HEK293 (cell line): ENCODE data around the gene RAD21L1.

Experiments
- CTCF ChIA-PET: fragments of 350-600 bp; formaldehyde crosslinking; extraction: SDS; loops from one replicate; lab custom pipeline; 2021; ENCODE audit warnings: antibody characterized with exemption; lab: Yijun Ruan, JAX
- POLR2A ChIA-PET: fragments of 300-600 bp; formaldehyde crosslinking; extraction: SDS; loops from one replicate; lab custom pipeline; 2020; ENCODE audit warnings: antibody characterized with exemption, inconsistent platforms; lab: Yijun Ruan, JAX
- H3K27ac ChIP-seq: fragments of 200-500 bp; sonication (Bioruptor generic); 2 replicates; pipeline ENCODE4 v1.5.1; 2014; ENCODE audit warnings: low read depth, low read length, control low read depth, inconsistent platforms; ENCODE audit errors: extremely low read depth
- H3K36me3 ChIP-seq, 2 experiments: fragments of 200-500 bp in 1 of 2; sonication (Bioruptor generic) in 1 of 2; 1 replicate in 1 of 2; 2 replicates in 1 of 2; pipeline ENCODE4 v1.5.1; 2014 to 2017; ENCODE audit warnings: inconsistent platforms in 2 of 2, low read length in 2 of 2; ENCODE audit not compliant: control insufficient read depth in 2 of 2, insufficient read depth in 1 of 2
- H3K4me1 ChIP-seq: fragments of 200-500 bp; sonication (Bioruptor generic); 2 replicates; pipeline ENCODE4 v1.5.1; 2014; ENCODE audit warnings: mild to moderate bottlenecking, low read length, inconsistent platforms; ENCODE audit not compliant: control insufficient read depth, insufficient read depth
- H3K4me3 ChIP-seq: 2 replicates; pipeline ENCODE4 v1.5.1; 2011; ENCODE audit warnings: low read depth, mild to moderate bottlenecking, control low read depth, low read length, moderate library complexity
- H3K9me3 ChIP-seq: fragments of 200-500 bp; sonication (Bioruptor generic); 2 replicates; pipeline ENCODE4 v1.5.1; 2014; ENCODE audit warnings: low read depth, low read length, inconsistent platforms; ENCODE audit not compliant: control insufficient read depth, insufficient read depth
- BCL11A ChIP-seq: fragments of 450-650 bp; formaldehyde crosslinking; IDR thresholded peaks from 2 replicates; pipeline ENCODE4 v1.5.1; 2016; ENCODE audit warnings: low read depth, missing biosample characterization, missing genetic modification characterization
- GLI4 ChIP-seq: fragments of 450-650 bp; formaldehyde crosslinking; IDR thresholded peaks from 2 replicates; pipeline ENCODE4 v1.5.1; 2016; ENCODE audit warnings: missing biosample characterization, missing genetic modification characterization
- MEIS1 ChIP-seq: sonication (generic); formaldehyde crosslinking; IDR thresholded peaks from 2 replicates; pipeline ENCODE4 v1.8.1; 2022; ENCODE audit warnings: missing genetic modification reagents, mild to moderate bottlenecking, borderline replicate concordance
- PRDM1 ChIP-seq: fragments of 450-650 bp; formaldehyde crosslinking; IDR thresholded peaks from 2 replicates; pipeline ENCODE4; 2016; ENCODE audit warnings: missing biosample characterization, missing genetic modification characterization
- ZBTB7A ChIP-seq: fragments of 450-650 bp; formaldehyde crosslinking; IDR thresholded peaks from 2 replicates; pipeline ENCODE4 v1.5.1; 2016; ENCODE audit warnings: low read depth, missing biosample characterization, missing genetic modification characterization
- ZFP37 ChIP-seq: fragments of 450-650 bp; formaldehyde crosslinking; IDR thresholded peaks from 2 replicates; pipeline ENCODE4 v1.5.1; 2016; ENCODE audit warnings: missing biosample characterization, missing genetic modification characterization
- ZNF114 ChIP-seq: fragments of 450-650 bp; formaldehyde crosslinking; IDR thresholded peaks from 2 replicates; pipeline ENCODE4 v1.5.0; 2017; ENCODE audit warnings: missing biosample characterization, missing genetic modification characterization
- ZNF18 ChIP-seq: fragments of 450-650 bp; formaldehyde crosslinking; IDR thresholded peaks from 2 replicates; pipeline ENCODE4 v1.5.1; 2016; ENCODE audit warnings: missing biosample characterization, missing genetic modification characterization
- ZNF221 ChIP-seq: fragments of 450-650 bp; formaldehyde crosslinking; IDR thresholded peaks from 2 replicates; pipeline ENCODE4 v1.5.1; 2017; ENCODE audit warnings: missing biosample characterization, missing genetic modification characterization, borderline replicate concordance
- ZNF302 ChIP-seq: fragments of 450-650 bp; formaldehyde crosslinking; IDR thresholded peaks from 2 replicates; pipeline ENCODE4 v1.5.1; 2016; ENCODE audit warnings: missing biosample characterization, missing genetic modification characterization, low read depth
- ZNF37A ChIP-seq: fragments of 450-650 bp; IDR thresholded peaks from 2 replicates; pipeline ENCODE4 v1.5.1; 2018; ENCODE audit warnings: missing biosample characterization, missing genetic modification characterization
- ZNF544 ChIP-seq: fragments of 450-650 bp; formaldehyde crosslinking; IDR thresholded peaks from 2 replicates; pipeline ENCODE4 v1.5.0; 2017; ENCODE audit warnings: missing biosample characterization, missing genetic modification characterization
- ZNF626 ChIP-seq: fragments of 450-650 bp; sonication (Bioruptor Pico); formaldehyde crosslinking; IDR thresholded peaks from 2 replicates; pipeline ENCODE4 v1.5.1; 2018; ENCODE audit warnings: missing biosample characterization, missing genetic modification characterization, inconsistent platforms
- TF ChIP-seq, protein P1 (sequence below): fragments of 450-650 bp; formaldehyde crosslinking; IDR thresholded peaks from 2 replicates; pipeline ENCODE4 v1.5.1; 2016; ENCODE audit warnings: missing biosample characterization, missing genetic modification characterization

RAD21L1 gene

GRCh38 chr20:1199212-1199873 is 26.5 kb upstream of the RAD21L1 start:
- no peak overlapping the region for H3K4me3 ChIP-seq
- H3K4me1 ChIP-seq: no peaks in the 10 kb centered on the region
- no peak overlapping the region for H3K27ac ChIP-seq
- H3K36me3 ChIP-seq: no peaks in the 10 kb centered on the region
- POLR2A ChIA-PET: no interaction called here
- no peaks in the 10 kb centered on the region for H3K9me3 ChIP-seq
- TF ChIP-seq GLI4 (no peak), ZNF302 (no peak), ZNF37A (no peak)
- TF ChIP-seq, protein P1, sequence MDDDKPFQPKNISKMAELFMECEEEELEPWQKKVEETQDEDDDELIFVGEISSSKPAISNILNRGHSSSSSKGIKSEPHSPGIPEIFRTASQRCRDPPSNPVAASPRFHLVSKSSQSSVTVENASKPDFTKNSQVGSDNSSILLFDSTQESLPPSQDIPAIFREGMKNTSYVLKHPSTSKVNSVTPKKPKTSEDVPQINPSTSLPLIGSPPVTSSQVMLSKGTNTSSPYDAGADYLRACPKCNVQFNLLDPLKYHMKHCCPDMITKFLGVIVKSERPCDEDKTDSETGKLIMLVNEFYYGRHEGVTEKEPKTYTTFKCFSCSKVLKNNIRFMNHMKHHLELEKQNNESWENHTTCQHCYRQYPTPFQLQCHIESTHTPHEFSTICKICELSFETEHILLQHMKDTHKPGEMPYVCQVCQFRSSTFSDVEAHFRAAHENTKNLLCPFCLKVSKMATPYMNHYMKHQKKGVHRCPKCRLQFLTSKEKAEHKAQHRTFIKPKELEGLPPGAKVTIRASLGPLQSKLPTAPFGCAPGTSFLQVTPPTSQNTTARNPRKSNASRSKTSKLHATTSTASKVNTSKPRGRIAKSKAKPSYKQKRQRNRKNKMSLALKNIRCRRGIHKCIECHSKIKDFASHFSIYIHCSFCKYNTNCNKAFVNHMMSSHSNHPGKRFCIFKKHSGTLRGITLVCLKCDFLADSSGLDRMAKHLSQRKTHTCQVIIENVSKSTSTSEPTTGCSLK (tag by site-specific recombination): no peak
- CTCF ChIA-PET: interaction anchor here (1.1 to 1.8 kb wide), 2 partner anchors 13 to 304 kb away, joined by 3 to 4 read pairs; no protein-coding TSS in a partner anchor

GRCh38 chr20:1199964-1200363 is 25.9 kb upstream of the RAD21L1 start:
- CTCF ChIA-PET: interaction anchor here (0.8 to 1.8 kb wide), 3 partner anchors 13 to 304 kb away, joined by 3 to 4 read pairs (median 4); no protein-coding TSS in a partner anchor
- Histone ChIP-seq H3K27ac (no peak overlapping the region), H3K4me3 (no peak overlapping the region), H3K4me1 (no peaks in the 10 kb centered on the region), H3K9me3 (no peaks in the 10 kb centered on the region), H3K36me3 (no peaks in the 10 kb centered on the region)
- POLR2A ChIA-PET: no interaction called here
- TF ChIP-seq ZNF626 (tag by site-specific recombination) (no peak), BCL11A (tag by site-specific recombination) (no peak), ZFP37 (tag by site-specific recombination) (no peak), ZNF544 (tag by site-specific recombination) (no peak), ZNF221 (tag by site-specific recombination) (no peak), ZNF114 (no peak), ZNF18 (tag by site-specific recombination) (no peak), MEIS1 (CRISPR knock-in tag) (no peak)

- H3K4me3 ChIP-seq: no peak within 1 kb of the TSS
- H3K4me1 ChIP-seq: no peaks in the 10 kb centered on the region
- ChIA-PET CTCF (interaction anchor here (0.5 to 1.7 kb wide), 5 partner anchors 10 to 1597 kb away, joined by 3 to 9 read pairs (median 3); no protein-coding TSS in a partner anchor), POLR2A (interaction anchor here (0.6 to 0.7 kb wide), 2 partner anchors 24 to 763 kb away, joined by 3 read pairs; no protein-coding TSS in a partner anchor)
- TF ChIP-seq PRDM1 (tag by site-specific recombination) (peak; percentile 95), ZBTB7A (tag by site-specific recombination) (no peak)
- no peaks in the 10 kb centered on the region for H3K9me3 ChIP-seq
- no peak within 1 kb of the TSS for H3K27ac ChIP-seq
- H3K36me3 ChIP-seq: no peaks in the 10 kb centered on the region
These were observed 22.9 kb upstream of the RAD21L1 start, which contains the start of gene C20orf202 for GRCh38 chr20:1202762-1203504. Gene C20orf202, plus strand, starts transcription at chr20:1203454. Its CDS starts 132 bp downstream, at chr20:1203586.
